ENCODE measurements around the gene ZFP62.
"Not testable (repeated sequence)": the region's sequence is repeated elsewhere in the genome, so short reads cannot be mapped to it uniquely, and the experiment has no call there.

Gene ZFP62

DNA sequence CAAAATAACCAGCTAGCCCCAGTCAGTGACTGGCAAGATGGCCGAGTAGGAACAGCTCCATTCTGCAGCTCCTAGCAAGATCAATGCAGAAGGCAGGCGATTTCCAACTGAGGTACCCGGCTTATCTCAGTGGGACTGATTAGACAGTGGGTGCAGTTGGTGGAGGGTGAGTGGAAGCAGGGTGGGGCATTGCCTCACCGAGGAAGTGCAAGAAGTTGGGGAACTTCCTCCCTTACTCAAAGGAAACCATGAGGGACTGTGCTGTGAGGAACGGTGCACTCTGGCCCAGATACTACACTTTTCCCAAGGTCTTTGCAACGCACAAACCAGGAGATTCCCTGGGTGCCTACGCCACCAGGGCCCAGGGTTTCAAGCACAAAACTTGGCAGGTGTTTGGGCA lies 28.3 kb upstream of the ZFP62 start:
- no peaks in the 10 kb centered on the region for H3K36me3 ChIP-seq (ENCODE audit: control insufficient read depth, insufficient read depth, low read length)
- no peaks in the 10 kb centered on the region for H3K9me3 ChIP-seq (ENCODE audit: control insufficient read depth, insufficient read depth, low read length)
- no peaks in the 10 kb centered on the region; the same call in 1 of the 2 replicates for H3K4me1 ChIP-seq (ENCODE audit: control insufficient read depth, insufficient read depth, low read length)
- no CpG with 5 or more reads among the region's 7 CpGs for WGBS (ENCODE audit: insufficient coverage, insufficient read length)
- H3K27me3 ChIP-seq (ENCODE audit: control insufficient read depth, insufficient read depth, low read length), result no peaks in the 10 kb centered on the region
- no peak overlapping the region for H3K27ac ChIP-seq (ENCODE audit: low read length)
- no peak overlapping the region for H3K4me3 ChIP-seq (ENCODE audit: low read length)
- DNase-seq (ENCODE audit: low read depth, low spot score), result no peak

DNA sequence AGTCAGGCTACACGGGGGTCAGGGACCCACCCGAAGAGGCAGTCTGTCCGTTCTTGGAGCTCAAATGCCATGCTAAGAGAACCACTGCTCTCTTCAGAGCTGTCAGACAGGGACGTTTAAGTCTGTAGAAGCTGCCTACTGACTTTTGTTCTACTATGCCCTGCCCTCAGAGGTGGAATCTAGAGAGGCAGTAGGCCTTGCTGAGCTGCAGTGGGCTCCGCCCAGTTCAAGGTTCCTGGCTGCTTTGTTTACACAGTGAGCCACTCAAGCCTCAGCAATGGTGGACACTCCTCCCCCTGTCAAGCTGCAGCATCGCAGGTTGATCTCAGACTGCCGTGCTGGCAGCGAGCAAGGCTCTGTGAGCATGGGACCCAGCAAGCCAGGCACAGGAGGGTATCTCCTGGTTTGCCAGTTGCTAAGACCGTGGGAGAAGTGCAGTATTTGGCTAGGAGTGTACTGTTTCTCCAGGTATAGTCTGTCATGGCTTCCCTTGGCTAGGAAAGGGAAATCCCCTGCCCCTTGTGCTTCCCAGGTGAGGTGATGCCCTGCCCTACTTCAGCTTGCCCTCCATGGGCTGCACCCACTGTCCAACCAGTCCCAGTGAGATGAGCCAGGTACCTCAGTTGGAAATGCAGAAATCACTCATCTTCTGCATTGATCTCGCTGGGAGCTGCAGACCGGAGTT lies 24.9 kb upstream of the ZFP62 start:
- DNase-seq (ENCODE audit: low read depth, low spot score); H3K4me3 ChIP-seq (ENCODE audit: low read length); H3K36me3 ChIP-seq (ENCODE audit: control insufficient read depth, insufficient read depth, low read length); H3K27ac ChIP-seq (ENCODE audit: low read length); H3K27me3 ChIP-seq (ENCODE audit: control insufficient read depth, insufficient read depth, low read length); H3K9me3 ChIP-seq (ENCODE audit: control insufficient read depth, insufficient read depth, low read length); H3K4me1 ChIP-seq (ENCODE audit: control insufficient read depth, insufficient read depth, low read length): not testable (repeated sequence)
- WGBS (ENCODE audit: insufficient coverage, insufficient read length), result no CpG with 5 or more reads among the region's 11 CpGs

DNA sequence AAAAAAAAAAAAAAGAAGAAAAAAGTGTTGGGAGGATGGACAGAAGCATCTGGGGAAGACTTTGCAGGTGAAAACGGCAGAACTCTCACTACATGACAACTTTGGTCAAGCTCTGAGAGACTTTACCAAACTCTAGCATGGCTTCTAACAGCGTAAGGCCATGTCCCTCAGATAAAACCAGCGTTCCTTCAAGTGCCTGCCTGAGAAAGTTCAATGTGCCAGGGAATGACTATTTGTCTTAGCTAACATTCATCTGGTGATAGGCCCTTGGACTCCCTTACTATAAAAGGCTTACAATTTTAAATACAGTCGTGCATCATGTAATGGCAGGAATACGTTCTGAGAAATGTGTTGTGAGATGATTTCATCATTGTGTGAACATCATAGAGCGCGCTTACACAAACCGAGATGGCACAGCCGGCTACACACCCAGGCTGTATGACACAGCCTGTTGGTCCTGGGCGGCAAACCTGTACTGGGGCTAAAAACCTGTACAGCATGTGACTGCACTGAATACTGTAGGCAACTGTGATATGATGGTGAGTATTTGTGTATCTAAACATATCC lies 14.9 kb upstream of the ZFP62 start:
- H3K9me3 ChIP-seq (ENCODE audit: control insufficient read depth, insufficient read depth, low read length), result no peaks in the 10 kb centered on the region
- no peak for DNase-seq (ENCODE audit: low read depth, low spot score)
- H3K27me3 ChIP-seq (ENCODE audit: control insufficient read depth, insufficient read depth, low read length), result no peaks in the 10 kb centered on the region
- no CpG with 5 or more reads among the region's 10 CpGs for WGBS (ENCODE audit: insufficient coverage, insufficient read length)
- no peaks in the 10 kb centered on the region; the same call in 1 of the 2 replicates for H3K4me1 ChIP-seq (ENCODE audit: control insufficient read depth, insufficient read depth, low read length)
- H3K36me3 ChIP-seq (ENCODE audit: control insufficient read depth, insufficient read depth, low read length), result no peaks in the 10 kb centered on the region
- H3K27ac ChIP-seq (ENCODE audit: low read length), result no peak overlapping the region
- H3K4me3 ChIP-seq (ENCODE audit: low read length), result no peak overlapping the region

DNA sequence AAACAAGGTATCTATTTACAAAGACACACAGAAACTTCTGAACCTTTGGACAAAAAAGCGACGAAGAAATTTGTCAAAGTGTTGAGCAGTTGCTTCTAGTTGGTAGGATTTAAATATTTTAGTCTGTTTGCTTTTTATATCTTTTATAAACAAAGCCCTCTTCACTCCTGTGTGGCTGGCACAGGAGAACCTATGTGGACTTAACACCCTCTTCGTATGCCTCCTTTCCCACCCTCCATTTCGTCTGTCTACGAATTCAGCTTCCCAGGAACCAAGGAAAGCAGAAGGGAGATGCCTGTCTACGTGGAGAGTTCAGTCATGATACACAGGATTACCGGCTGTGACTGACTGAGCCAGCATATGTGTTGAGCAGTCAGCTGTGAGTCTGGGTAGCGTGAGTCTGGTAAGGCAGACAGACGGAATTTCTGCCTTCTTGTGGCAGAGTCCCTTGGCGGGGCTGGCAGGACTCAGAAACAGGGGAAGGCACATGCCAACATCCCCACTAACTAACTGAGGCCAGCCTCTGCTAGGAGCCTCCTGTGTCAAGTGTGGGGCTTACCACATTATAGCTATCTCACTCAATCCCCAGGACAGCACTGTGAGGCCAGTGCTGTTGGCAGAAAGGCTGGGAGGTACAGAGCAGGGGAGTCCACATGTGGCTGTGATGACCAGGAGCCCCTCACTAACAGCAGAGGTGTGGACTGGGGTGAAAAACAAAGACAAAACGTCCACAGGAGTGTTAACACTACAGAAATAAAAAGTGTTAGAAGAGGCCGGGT lies 13.9 kb upstream of the ZFP62 start:
- Histone ChIP-seq H3K9me3 (ENCODE audit: control insufficient read depth, insufficient read depth, low read length) (no peaks in the 10 kb centered on the region), H3K27me3 (ENCODE audit: control insufficient read depth, insufficient read depth, low read length) (no peaks in the 10 kb centered on the region), H3K4me1 (ENCODE audit: control insufficient read depth, insufficient read depth, low read length) (no peaks in the 10 kb centered on the region; the same call in 1 of the 2 replicates), H3K27ac (ENCODE audit: low read length) (no peak overlapping the region), H3K36me3 (ENCODE audit: control insufficient read depth, insufficient read depth, low read length) (no peaks in the 10 kb centered on the region), H3K4me3 (ENCODE audit: low read length) (no peak overlapping the region)
- WGBS (ENCODE audit: insufficient coverage, insufficient read length), result no CpG with 5 or more reads among the region's 12 CpGs
- DNase-seq (ENCODE audit: low read depth, low spot score), result no peak

DNA sequence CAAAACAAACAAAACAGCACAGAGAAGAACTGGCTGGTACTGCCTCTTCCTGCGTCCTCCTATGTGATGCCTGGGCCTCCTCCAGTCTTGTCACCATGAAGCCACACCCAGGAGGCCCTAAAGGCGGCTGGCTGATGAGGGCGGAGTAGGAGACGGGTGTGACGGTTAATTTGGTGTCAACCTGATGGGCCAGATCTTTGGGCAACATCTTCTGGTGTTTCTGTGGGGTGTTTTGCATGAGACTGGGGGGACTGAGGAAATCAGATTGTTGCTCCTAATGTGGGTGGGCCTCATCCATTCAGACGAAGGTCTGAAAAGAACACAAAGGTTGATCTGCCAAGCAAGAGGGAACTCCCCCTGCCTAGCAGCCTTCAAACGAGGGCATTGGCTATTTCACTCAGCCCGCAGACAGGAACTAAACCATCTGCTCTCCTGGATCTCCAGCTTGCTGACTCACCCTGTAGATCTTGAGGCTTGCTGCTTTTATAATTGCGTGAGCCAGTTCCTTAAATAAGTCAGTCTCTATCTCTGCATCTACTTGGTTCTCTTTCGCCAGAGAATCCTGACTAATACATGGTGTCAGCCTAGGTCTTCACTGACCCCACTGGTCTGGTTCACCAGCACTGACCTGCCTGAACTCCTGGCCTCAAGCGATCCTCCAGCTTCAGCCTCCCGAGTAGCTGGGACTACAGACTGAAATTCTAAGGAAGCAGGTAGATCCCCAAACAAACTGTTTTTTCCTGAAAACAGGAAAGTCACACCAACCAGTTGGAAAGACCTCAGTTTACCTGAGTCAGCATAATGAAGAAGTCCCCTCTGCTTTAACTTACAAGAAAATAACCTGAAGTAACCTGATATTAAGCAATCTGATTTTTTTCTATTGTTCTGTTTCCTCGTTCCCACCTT lies 12.8 kb upstream of the ZFP62 start:
- DNase-seq (ENCODE audit: low read depth, low spot score), result no peak
- H3K9me3 ChIP-seq (ENCODE audit: control insufficient read depth, insufficient read depth, low read length), result no peaks in the 10 kb centered on the region
- no peaks in the 10 kb centered on the region; the same call in 1 of the 2 replicates for H3K4me1 ChIP-seq (ENCODE audit: control insufficient read depth, insufficient read depth, low read length)
- H3K27ac ChIP-seq (ENCODE audit: low read length), result no peak overlapping the region
- no peaks in the 10 kb centered on the region for H3K36me3 ChIP-seq (ENCODE audit: control insufficient read depth, insufficient read depth, low read length)
- no CpG with 5 or more reads among the region's 13 CpGs for WGBS (ENCODE audit: insufficient coverage, insufficient read length)
- no peak overlapping the region for H3K4me3 ChIP-seq (ENCODE audit: low read length)
- H3K27me3 ChIP-seq (ENCODE audit: control insufficient read depth, insufficient read depth, low read length), result no peaks in the 10 kb centered on the region

DNA sequence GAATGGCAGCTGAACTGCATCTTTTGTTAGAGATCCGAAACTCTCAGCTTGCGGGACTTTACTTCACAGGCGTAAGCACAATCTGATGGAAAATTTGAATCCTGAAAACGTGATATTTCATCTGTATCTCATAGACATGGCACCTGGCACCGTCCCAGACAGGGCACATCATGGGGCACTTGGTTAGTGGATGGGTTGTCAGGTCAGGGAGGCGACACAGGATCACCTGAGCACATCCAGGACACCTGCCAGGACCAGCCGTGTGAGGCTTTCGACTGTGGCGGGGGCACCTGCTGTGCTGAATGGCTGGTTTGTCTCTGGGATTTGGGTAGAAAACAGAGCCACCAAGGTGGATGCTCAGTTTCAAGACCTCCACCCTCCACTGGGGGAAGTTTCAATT lies 11.3 kb upstream of the ZFP62 start:
- no CpG with 5 or more reads among the region's 9 CpGs for WGBS (ENCODE audit: insufficient coverage, insufficient read length)
- Histone ChIP-seq H3K27me3 (ENCODE audit: control insufficient read depth, insufficient read depth, low read length) (no peaks in the 10 kb centered on the region), H3K4me1 (ENCODE audit: control insufficient read depth, insufficient read depth, low read length) (no peaks in the 10 kb centered on the region; the same call in 1 of the 2 replicates), H3K36me3 (ENCODE audit: control insufficient read depth, insufficient read depth, low read length) (no peaks in the 10 kb centered on the region), H3K4me3 (ENCODE audit: low read length) (no peak overlapping the region), H3K27ac (ENCODE audit: low read length) (no peak overlapping the region), H3K9me3 (ENCODE audit: control insufficient read depth, insufficient read depth, low read length) (no peaks in the 10 kb centered on the region)
- DNase-seq (ENCODE audit: low read depth, low spot score), result no peak

DNA sequence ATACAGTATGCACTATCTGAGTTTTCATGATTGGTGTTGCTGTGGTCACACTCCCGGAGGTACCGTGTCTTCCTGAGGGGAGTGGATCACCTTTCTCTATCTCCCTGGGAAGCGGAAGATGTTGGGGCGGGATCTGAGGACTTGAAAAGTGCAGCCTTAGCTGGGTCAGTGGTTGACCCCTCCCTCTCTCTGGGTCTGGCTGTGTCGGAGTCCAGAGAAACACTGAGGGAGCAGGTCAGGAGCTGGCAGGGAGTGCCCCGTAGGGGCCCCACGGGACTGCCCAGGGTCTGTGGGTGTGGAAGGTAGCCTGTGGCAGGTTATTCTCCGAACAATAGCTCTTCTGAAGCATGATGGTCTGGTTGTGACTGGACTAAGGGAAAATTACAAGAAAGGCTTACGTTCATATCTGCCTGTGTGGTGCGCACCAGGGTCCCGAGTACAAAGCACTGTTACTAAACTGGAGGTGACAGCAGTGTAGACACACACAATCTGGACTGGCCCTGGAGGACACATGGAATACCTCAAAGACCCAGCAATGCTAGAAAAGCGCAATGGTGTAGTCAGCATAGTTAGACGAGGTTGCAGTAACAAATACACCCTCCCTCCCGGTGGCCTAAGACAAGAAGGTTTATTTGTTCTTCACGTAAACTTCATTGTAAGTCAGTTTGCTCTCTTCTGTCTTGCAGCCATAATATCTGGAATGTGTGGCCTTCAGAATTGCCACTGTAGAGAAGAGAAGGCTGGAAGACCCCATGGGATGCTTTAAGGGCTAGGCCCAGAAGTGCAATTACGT lies 9.4 kb upstream of the ZFP62 start:
- H3K27ac ChIP-seq (ENCODE audit: low read length), result no peak overlapping the region
- H3K9me3 ChIP-seq (ENCODE audit: control insufficient read depth, insufficient read depth, low read length), result no peaks in the 10 kb centered on the region
- H3K4me3 ChIP-seq (ENCODE audit: low read length), result no peak overlapping the region
- H3K4me1 ChIP-seq (ENCODE audit: control insufficient read depth, insufficient read depth, low read length), result no peaks in the 10 kb centered on the region; the same call in 1 of the 2 replicates
- no peak for DNase-seq (ENCODE audit: low read depth, low spot score)
- H3K36me3 ChIP-seq (ENCODE audit: control insufficient read depth, insufficient read depth, low read length), result no peaks in the 10 kb centered on the region
- H3K27me3 ChIP-seq (ENCODE audit: control insufficient read depth, insufficient read depth, low read length), result no peaks in the 10 kb centered on the region
- WGBS (ENCODE audit: insufficient coverage, insufficient read length), result no CpG with 5 or more reads among the region's 16 CpGs

DNA sequence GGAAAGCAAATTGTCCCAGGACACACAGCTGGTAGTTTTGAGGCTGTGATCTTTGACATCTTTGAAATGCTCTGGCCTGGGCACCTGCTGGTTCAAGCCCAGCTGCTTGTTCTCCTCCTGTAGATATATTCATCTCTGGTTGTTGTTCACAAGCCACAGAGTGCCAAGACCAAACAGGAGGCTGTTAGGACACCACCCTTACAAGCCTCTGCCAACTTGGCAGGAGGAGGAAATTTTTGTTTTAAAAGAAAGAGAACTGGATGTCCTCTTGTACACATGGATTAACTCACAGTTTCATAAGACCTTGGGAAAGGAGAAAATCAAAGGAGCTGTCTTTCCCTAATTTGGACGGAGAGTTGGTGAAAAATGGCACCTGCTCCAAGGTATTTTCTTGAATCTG lies 8.5 kb upstream of the ZFP62 start:
- H3K27ac ChIP-seq (ENCODE audit: low read length), result no peak overlapping the region
- no peaks in the 10 kb centered on the region for H3K9me3 ChIP-seq (ENCODE audit: control insufficient read depth, insufficient read depth, low read length)
- WGBS (ENCODE audit: insufficient coverage, insufficient read length), result no CpG with 5 or more reads among the region's 1 CpG
- no peak for DNase-seq (ENCODE audit: low read depth, low spot score)
- no peak overlapping the region for H3K4me3 ChIP-seq (ENCODE audit: low read length)
- H3K36me3 ChIP-seq (ENCODE audit: control insufficient read depth, insufficient read depth, low read length), result no peaks in the 10 kb centered on the region
- no peaks in the 10 kb centered on the region; the same call in 1 of the 2 replicates for H3K4me1 ChIP-seq (ENCODE audit: control insufficient read depth, insufficient read depth, low read length)
- no peaks in the 10 kb centered on the region for H3K27me3 ChIP-seq (ENCODE audit: control insufficient read depth, insufficient read depth, low read length)

DNA sequence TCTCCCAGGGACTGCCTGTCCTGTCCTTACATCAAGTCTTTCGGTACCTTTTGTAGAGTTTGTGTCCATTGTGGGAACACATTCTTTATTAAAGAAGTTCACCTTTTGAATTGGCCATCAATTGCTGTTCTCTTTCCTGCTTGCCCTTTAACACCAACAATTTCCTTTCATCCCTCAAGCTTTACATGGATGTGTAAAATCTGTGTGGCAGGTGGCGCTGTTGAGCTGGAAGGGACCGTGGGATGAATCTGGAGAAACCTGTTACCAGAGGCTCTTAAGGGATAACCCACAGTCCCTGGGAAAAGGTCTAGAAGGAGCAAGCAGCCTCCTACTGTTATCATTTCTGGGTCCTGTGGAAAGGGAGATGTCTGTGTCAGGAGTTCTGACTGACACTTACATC lies 7.9 kb upstream of the ZFP62 start:
- Histone ChIP-seq H3K27ac (ENCODE audit: low read length) (no peak overlapping the region), H3K4me1 (ENCODE audit: control insufficient read depth, insufficient read depth, low read length) (no peaks in the 10 kb centered on the region; the same call in 1 of the 2 replicates), H3K4me3 (ENCODE audit: low read length) (no peak overlapping the region), H3K9me3 (ENCODE audit: control insufficient read depth, insufficient read depth, low read length) (no peaks in the 10 kb centered on the region), H3K27me3 (ENCODE audit: control insufficient read depth, insufficient read depth, low read length) (no peaks in the 10 kb centered on the region), H3K36me3 (ENCODE audit: control insufficient read depth, insufficient read depth, low read length) (no peaks in the 10 kb centered on the region)
- DNase-seq (ENCODE audit: low read depth, low spot score), result no peak
- WGBS (ENCODE audit: insufficient coverage, insufficient read length), result no CpG with 5 or more reads among the region's 3 CpGs
